Stimulated activated CD4-positive, alpha-beta T cell treated with anti-CD3 and anti-CD28 coated beads, Interleukin-4, amount 100 ng/mL, for 48 hours (primary cell): ENCODE results near the gene RALGPS1.

ENCODE experiments used
- DNase-seq, 2 donors: peaks; one replicate each; pipeline ENCODE4 v3.0.0-alpha.2; 2020; ENCODE audit warnings: low read depth in 2 of 2

RALGPS1 gene

GRCh38 chr9:126956917-126957686, 42.5 kb downstream of the RALGPS1 start:
- no peak for DNase-seq

- DNase-seq: no peak
These were observed 43.1 kb downstream of the RALGPS1 start for GRCh38 chr9:126957687-126958053.

GRCh38 chr9:126959336-126959735, 44.8 kb downstream of the RALGPS1 start:
- DNase-seq: no peak

GRCh38 chr9:126959917-126960316, 45.3 kb downstream of the RALGPS1 start:
- DNase-seq: no peak

- no peak for DNase-seq
These were observed 47.8 kb downstream of the RALGPS1 start for GRCh38 chr9:126962336-126962735.

GRCh38 chr9:126965077-126965476, 50.5 kb downstream of the RALGPS1 start:
- no peak for DNase-seq

- DNase-seq: peak; percentile 26 to 27
These were observed 51.2 kb downstream of the RALGPS1 start for GRCh38 chr9:126965541-126966428.

- no peak for DNase-seq
These were observed 56.7 kb downstream of the RALGPS1 start for GRCh38 chr9:126971261-126971660.

- no peak for DNase-seq
These were observed 59.3 kb downstream of the RALGPS1 start for GRCh38 chr9:126973651-126974529.

- no peak for DNase-seq
These were observed 60.0 kb downstream of the RALGPS1 start for GRCh38 chr9:126974594-126974993.

GRCh38 chr9:126975327-126976220, 61.0 kb downstream of the RALGPS1 start:
- DNase-seq: no peak

- DNase-seq: no peak
These were observed 64.9 kb downstream of the RALGPS1 start for GRCh38 chr9:126979461-126979860.

- DNase-seq: no peak
These were observed 65.6 kb downstream of the RALGPS1 start for GRCh38 chr9:126980231-126980630.

GRCh38 chr9:126981218-126981617, 66.6 kb downstream of the RALGPS1 start:
- no peak for DNase-seq

GRCh38 chr9:126982215-126983002, 67.8 kb downstream of the RALGPS1 start:
- DNase-seq: no peak

- no peak for DNase-seq
These were observed 69.2 kb downstream of the RALGPS1 start for GRCh38 chr9:126983767-126984166.

GRCh38 chr9:126984969-126985368, 70.4 kb downstream of the RALGPS1 start:
- no peak for DNase-seq

GRCh38 chr9:126985870-126986498, 71.4 kb downstream of the RALGPS1 start:
- DNase-seq: peak; percentile 52 to 72

GRCh38 chr9:126986506-126986951, 71.9 kb downstream of the RALGPS1 start:
- no peak for DNase-seq
